Panc1 (cell line): ENCODE data around the gene TRAF3IP1. TPM values are rescaled to one million over a fixed set of nuclear protein-coding genes. Genes with fewer than 3 reads are reported as not detected.

Experiments used
- ATAC-seq: fragments of 200-7000 bp; cut with Tn5 transposase; 2 replicates; pipeline ENCODE4 v1.9.1; 2020; ENCODE audit warnings: mild to moderate bottlenecking, moderate library complexity
- BruUV-seq: library from RNA; stranded (reverse); fragments of 400-500 nt; replicated peaks from 2 replicates; lab custom pipeline; 2021; lab: Mats Ljungman, UMichigan
- CTCF ChIA-PET: fragments of 300-600 bp; sonication (Branson Sonifier 250); formaldehyde crosslinking; loops from one replicate; lab custom pipeline; 2022; ENCODE audit warnings: antibody characterized with exemption; lab: Charles Lee
- POLR2A ChIA-PET: fragments of 300-600 bp; sonication (Branson Sonifier 250); formaldehyde crosslinking; loops from one replicate; lab custom pipeline; 2022; ENCODE audit warnings: antibody characterized with exemption; lab: Charles Lee
- DNase-seq: peaks from one replicate; pipeline ENCODE4 v3.0.0-alpha.2; 2010; ENCODE audit warnings: low read depth, low spot score
- H3K27ac ChIP-seq: 2 replicates; pipeline ENCODE4 v1.5.1; 2011; ENCODE audit warnings: mild to moderate bottlenecking, low read length, inconsistent platforms
- H3K27me3 ChIP-seq: fragments of 200-500 bp; sonication (Bioruptor generic); 2 replicates; pipeline ENCODE4 v1.6.0; 2014; ENCODE audit warnings: low read length, inconsistent platforms; ENCODE audit not compliant: control insufficient read depth, insufficient read depth
- H3K36me3 ChIP-seq: fragments of 200-500 bp; sonication (Bioruptor generic); 2 replicates; pipeline ENCODE4 v1.5.1; 2014; ENCODE audit warnings: inconsistent platforms, mild to moderate bottlenecking, low read length, moderate library complexity; ENCODE audit not compliant: control insufficient read depth, insufficient read depth
- H3K4me1 ChIP-seq: 2 replicates; pipeline ENCODE4 v1.5.1; 2011; ENCODE audit warnings: inconsistent platforms, mild to moderate bottlenecking, low read length, moderate library complexity; ENCODE audit not compliant: control insufficient read depth, insufficient read depth
- H3K4me3 ChIP-seq, 2 experiments: 2 replicates each; pipeline ENCODE4 v1.5.1; 2011 to 2012; ENCODE audit warnings: low read depth in 2 of 2, low read length in 2 of 2, mild to moderate bottlenecking in 2 of 2, inconsistent platforms in 1 of 2, moderate library complexity in 1 of 2
- H3K9me3 ChIP-seq: fragments of 200-500 bp; sonication (Bioruptor generic); 2 replicates; pipeline ENCODE4 v1.5.1; 2014; ENCODE audit warnings: low read depth, mild to moderate bottlenecking, inconsistent platforms, low read length, moderate library complexity; ENCODE audit not compliant: control insufficient read depth, insufficient read depth
- POLR2AphosphoS5 ChIP-seq: IDR thresholded peaks from 2 replicates; pipeline ENCODE4 v1.6.1; 2012; ENCODE audit warnings: mild to moderate bottlenecking, low read depth, low read length, moderate library complexity
- SIN3A ChIP-seq: IDR thresholded peaks from 2 replicates; pipeline ENCODE4 v1.6.1; 2012; ENCODE audit warnings: low read depth, mild to moderate bottlenecking, low read length, moderate library complexity, borderline replicate concordance; ENCODE audit not compliant: insufficient read depth
- TCF7L2 ChIP-seq: IDR thresholded peaks from 2 replicates; pipeline ENCODE4 v1.6.1; 2011; ENCODE audit warnings: mild to moderate bottlenecking, low read depth, low read length, inconsistent platforms
- in situ Hi-C: cut with HindIII; loops from 2 replicates; pipeline ENCODE4 v1.10.0; 2016; ENCODE audit warnings: low sequenced_read_pairs, low pct_unique_long_range_greater_than_20kb
- intact Hi-C: fragments of 100-400 bp; cut with micrococcal nuclease; formaldehyde crosslinking; loops from one replicate; pipeline ENCODE4 v1.10.0; 2022; ENCODE audit not compliant: unreplicated experiment
- total RNA-seq: library from RNA; stranded (reverse); gene quantifications from one replicate; pipeline ENCODE4 v1.2.1, GENCODE V29; 2021; ENCODE audit not compliant: unreplicated experiment
- TF ChIP-seq, protein P1 (sequence below): fragments of 450-650 bp; IDR thresholded peaks from 2 replicates; pipeline ENCODE4 v1.5.1; 2017; ENCODE audit warnings: mild to moderate bottlenecking
- TF ChIP-seq, protein P2 (sequence below), 2 experiments: IDR thresholded peaks; 2 replicates each; pipeline ENCODE4 v1.6.1; 2011 to 2012; ENCODE audit warnings: low read depth in 2 of 2, control low read depth in 1 of 2, low read length in 1 of 2, mild to moderate bottlenecking in 1 of 2, moderate library complexity in 1 of 2; ENCODE audit not compliant: insufficient read depth in 1 of 2

The TRAF3IP1 gene
- total RNA-seq, 1 experiment from 2014 or later = 23.4 TPM

- DNase-seq (no peak), ATAC-seq (no peak)
- in situ Hi-C loops (no loop called here), intact Hi-C loops (no loop called here)
- TF ChIP-seq, protein P1, sequence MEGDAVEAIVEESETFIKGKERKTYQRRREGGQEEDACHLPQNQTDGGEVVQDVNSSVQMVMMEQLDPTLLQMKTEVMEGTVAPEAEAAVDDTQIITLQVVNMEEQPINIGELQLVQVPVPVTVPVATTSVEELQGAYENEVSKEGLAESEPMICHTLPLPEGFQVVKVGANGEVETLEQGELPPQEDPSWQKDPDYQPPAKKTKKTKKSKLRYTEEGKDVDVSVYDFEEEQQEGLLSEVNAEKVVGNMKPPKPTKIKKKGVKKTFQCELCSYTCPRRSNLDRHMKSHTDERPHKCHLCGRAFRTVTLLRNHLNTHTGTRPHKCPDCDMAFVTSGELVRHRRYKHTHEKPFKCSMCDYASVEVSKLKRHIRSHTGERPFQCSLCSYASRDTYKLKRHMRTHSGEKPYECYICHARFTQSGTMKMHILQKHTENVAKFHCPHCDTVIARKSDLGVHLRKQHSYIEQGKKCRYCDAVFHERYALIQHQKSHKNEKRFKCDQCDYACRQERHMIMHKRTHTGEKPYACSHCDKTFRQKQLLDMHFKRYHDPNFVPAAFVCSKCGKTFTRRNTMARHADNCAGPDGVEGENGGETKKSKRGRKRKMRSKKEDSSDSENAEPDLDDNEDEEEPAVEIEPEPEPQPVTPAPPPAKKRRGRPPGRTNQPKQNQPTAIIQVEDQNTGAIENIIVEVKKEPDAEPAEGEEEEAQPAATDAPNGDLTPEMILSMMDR = no peak; the same call in 1 of the 2 replicates
- TF ChIP-seq TCF7L2 = no peak
- TF ChIP-seq, protein P2, sequence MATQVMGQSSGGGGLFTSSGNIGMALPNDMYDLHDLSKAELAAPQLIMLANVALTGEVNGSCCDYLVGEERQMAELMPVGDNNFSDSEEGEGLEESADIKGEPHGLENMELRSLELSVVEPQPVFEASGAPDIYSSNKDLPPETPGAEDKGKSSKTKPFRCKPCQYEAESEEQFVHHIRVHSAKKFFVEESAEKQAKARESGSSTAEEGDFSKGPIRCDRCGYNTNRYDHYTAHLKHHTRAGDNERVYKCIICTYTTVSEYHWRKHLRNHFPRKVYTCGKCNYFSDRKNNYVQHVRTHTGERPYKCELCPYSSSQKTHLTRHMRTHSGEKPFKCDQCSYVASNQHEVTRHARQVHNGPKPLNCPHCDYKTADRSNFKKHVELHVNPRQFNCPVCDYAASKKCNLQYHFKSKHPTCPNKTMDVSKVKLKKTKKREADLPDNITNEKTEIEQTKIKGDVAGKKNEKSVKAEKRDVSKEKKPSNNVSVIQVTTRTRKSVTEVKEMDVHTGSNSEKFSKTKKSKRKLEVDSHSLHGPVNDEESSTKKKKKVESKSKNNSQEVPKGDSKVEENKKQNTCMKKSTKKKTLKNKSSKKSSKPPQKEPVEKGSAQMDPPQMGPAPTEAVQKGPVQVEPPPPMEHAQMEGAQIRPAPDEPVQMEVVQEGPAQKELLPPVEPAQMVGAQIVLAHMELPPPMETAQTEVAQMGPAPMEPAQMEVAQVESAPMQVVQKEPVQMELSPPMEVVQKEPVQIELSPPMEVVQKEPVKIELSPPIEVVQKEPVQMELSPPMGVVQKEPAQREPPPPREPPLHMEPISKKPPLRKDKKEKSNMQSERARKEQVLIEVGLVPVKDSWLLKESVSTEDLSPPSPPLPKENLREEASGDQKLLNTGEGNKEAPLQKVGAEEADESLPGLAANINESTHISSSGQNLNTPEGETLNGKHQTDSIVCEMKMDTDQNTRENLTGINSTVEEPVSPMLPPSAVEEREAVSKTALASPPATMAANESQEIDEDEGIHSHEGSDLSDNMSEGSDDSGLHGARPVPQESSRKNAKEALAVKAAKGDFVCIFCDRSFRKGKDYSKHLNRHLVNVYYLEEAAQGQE (IDR thresholded peaks at IDR 0.05; ENCODE audit: insufficient read depth in 1 of 2, low read depth in 2 of 2, low read length in 1 of 2) = no peak
- TF ChIP-seq POLR2AphosphoS5 = no peak
- TF ChIP-seq SIN3A = no peak
- Histone ChIP-seq H3K27ac (no peak overlapping the region), H3K36me3 (peaks cover 12% of the 10 kb centered on the region), H3K4me3 (no peak overlapping the region), H3K27me3 (no peaks in the 10 kb centered on the region), H3K4me1 (peaks cover 7% of the 10 kb centered on the region), H3K9me3 (0 out of 2 replicates have a peak, but pooled peaks cover 5% of the 10 kb centered on the region)
- ChIA-PET POLR2A (no interaction called here), CTCF (no interaction called here)
- BruUV-seq = no TSS peak
Measured at GRCh38 chr2:238433300-238433915, 113.1 kb downstream of the TRAF3IP1 start.

DNA sequence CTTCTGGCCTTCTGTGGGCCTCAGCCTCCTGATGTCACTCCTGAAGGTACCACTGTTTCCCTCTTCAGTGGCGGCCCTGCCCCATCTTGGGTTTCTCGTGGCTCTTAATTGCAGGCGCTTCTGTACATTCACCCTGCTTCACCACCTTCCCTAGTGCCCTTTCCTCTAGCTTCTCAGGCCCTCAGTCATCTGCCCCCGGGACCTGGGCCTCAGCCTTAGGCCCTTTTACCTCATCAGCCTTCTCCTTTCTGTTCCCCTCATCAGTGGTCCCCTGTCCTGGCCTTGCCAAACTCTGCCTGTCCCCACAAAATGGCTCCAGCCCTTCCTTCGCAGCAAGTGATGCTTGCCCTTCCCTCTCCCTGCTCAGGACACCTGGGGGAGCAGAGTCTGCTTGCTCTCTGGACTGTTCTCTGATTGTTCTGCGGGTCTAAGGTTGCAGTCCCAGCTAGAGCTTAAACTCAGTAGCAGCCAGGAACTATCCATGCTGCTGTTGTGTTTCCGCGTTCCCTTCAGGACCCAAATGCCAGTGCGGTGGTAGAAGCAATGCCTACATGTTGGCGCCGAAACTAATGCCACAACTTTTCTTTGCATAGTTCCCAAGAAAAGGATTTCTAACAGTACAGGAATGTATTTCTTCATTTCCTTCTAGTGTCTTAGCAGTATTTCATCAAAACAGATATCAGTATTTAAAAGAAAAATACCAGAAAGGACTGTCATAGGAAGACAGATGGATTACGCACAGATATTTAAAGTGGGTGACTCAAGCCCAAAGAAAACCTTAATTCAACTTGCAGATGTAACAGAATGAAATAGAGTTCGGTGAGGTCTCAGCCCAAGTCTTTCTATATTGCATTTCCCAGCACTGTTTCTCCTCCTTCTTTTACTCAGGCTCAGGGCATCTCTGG, 113.9 kb downstream of the TRAF3IP1 start:
- peak overlapping the region; percentile 35; the same call in 1 of the 2 replicates for H3K27ac ChIP-seq
- ChIA-PET CTCF (no interaction called here), POLR2A (no interaction called here)
- H3K27me3 ChIP-seq = no peaks in the 10 kb centered on the region
- intact Hi-C loops = no loop called here
- in situ Hi-C loops = no loop called here
- no peak for DNase-seq
- H3K4me3 ChIP-seq = no peak overlapping the region
- no TSS peak for BruUV-seq
- no peak for TF ChIP-seq POLR2AphosphoS5
- TF ChIP-seq, protein P1 = no peak
- TF ChIP-seq SIN3A = no peak
- TF ChIP-seq TCF7L2 = no peak
- TF ChIP-seq, protein P2 (IDR thresholded peaks at IDR 0.05; ENCODE audit: insufficient read depth in 1 of 2, low read depth in 2 of 2, low read length in 1 of 2) = no peak
- peaks cover 13% of the 10 kb centered on the region for H3K4me1 ChIP-seq
- H3K36me3 ChIP-seq = peaks cover 12% of the 10 kb centered on the region
- 0 out of 2 replicates have a peak, but pooled peaks cover 5% of the 10 kb centered on the region for H3K9me3 ChIP-seq
- ATAC-seq = no peak
